Thymus (tissue), 11 donors: ENCODE measurements around the gene NT5C1A. TPM values are rescaled to one million over a fixed set of nuclear protein-coding genes. Genes with fewer than 3 reads are reported as not detected.

Source experiments
- DNase-seq, 9 donors: peaks; one replicate each; pipeline ENCODE4 v3.0.0-alpha.2; 2013; ENCODE audit warnings: low spot score in 9 of 9, low read depth in 6 of 9, missing footprints in 1 of 9
- H3K27ac ChIP-seq, 2 donors: one replicate each; pipeline ENCODE4 v1.5.1; 2013; ENCODE audit warnings: control low read depth in 1 of 2, low read depth in 1 of 2, low read length in 1 of 2, mild to moderate bottlenecking in 1 of 2, moderate library complexity in 1 of 2
- H3K27me3 ChIP-seq, 2 donors: one replicate each; pipeline ENCODE4 v1.5.1; 2013; ENCODE audit warnings: low read length in 1 of 2; ENCODE audit not compliant: control insufficient read depth in 2 of 2, insufficient read depth in 1 of 2
- H3K36me3 ChIP-seq, 2 donors: one replicate each; pipeline ENCODE4 v1.5.1; 2013; ENCODE audit warnings: low read length in 1 of 2, mild to moderate bottlenecking in 1 of 2, moderate library complexity in 1 of 2; ENCODE audit not compliant: control insufficient read depth in 2 of 2, insufficient read depth in 2 of 2
- H3K4me1 ChIP-seq, 2 donors: one replicate each; pipeline ENCODE4 v1.5.1; 2013; ENCODE audit warnings: low read length in 2 of 2; ENCODE audit not compliant: control insufficient read depth in 2 of 2, insufficient read depth in 2 of 2
- H3K4me3 ChIP-seq, 2 donors: one replicate each; pipeline ENCODE4 v1.5.1; 2013; ENCODE audit warnings: low read length in 2 of 2, control low read depth in 1 of 2, mild to moderate bottlenecking in 1 of 2
- H3K9me3 ChIP-seq, 2 donors: one replicate each; pipeline ENCODE4 v1.5.1; 2013; ENCODE audit warnings: low read length in 1 of 2, mild to moderate bottlenecking in 1 of 2; ENCODE audit not compliant: control insufficient read depth in 2 of 2, insufficient read depth in 1 of 2
- WGBS: extraction: QIAGEN DNeasy Blood & Tissue Kit; methylation state at CpG from one replicate; pipeline ENCODE4 v1.1.7; 2013; 5-methylcytosine and 5-hydroxymethylcytosine counted together
- polyA plus RNA-seq: library from polyadenylated mRNA; stranded (reverse); fragments of 200-250 nt; gene quantifications from one replicate; pipeline ENCODE4 v1.2.3, GENCODE V29; 2013
- total RNA-seq: library from RNA; stranded (reverse); fragments of 120-200 nt; gene quantifications from one replicate; pipeline ENCODE4 v1.2.4, GENCODE V29; 2013
- donor health status: healthy.

The NT5C1A gene
- total and polyA plus RNA-seq, 2 donors = 0.09 TPM; not detected in 1

- DNase-seq = no peak
- Histone ChIP-seq H3K4me3 (no peak overlapping the region), H3K27ac (no peak overlapping the region), H3K4me1 (no peaks in the 10 kb centered on the region), H3K36me3 (no peaks in the 10 kb centered on the region), H3K27me3 (peaks cover 0 to 15% of the 10 kb centered on the region in 2 donors), H3K9me3 (no peaks in the 10 kb centered on the region)
- WGBS = 92% methylated on average over 4 of the region's 4 CpGs
Observed at GRCh38 chr1:39617488-39618049, 54.3 kb downstream of the NT5C1A start.

- 71% methylated on average over 8 of the region's 8 CpGs for WGBS
- Histone ChIP-seq H3K4me1 (no peaks in the 10 kb centered on the region), H3K27ac (no peak overlapping the region), H3K9me3 (peaks cover 0 to 2% of the 10 kb centered on the region in 2 donors), H3K4me3 (no peak overlapping the region), H3K36me3 (no peaks in the 10 kb centered on the region), H3K27me3 (peaks cover 0 to 23% of the 10 kb centered on the region in 2 donors)
- no peak for DNase-seq
Observed at GRCh38 chr1:39615086-39615673, 56.7 kb downstream of the NT5C1A start.

DNA sequence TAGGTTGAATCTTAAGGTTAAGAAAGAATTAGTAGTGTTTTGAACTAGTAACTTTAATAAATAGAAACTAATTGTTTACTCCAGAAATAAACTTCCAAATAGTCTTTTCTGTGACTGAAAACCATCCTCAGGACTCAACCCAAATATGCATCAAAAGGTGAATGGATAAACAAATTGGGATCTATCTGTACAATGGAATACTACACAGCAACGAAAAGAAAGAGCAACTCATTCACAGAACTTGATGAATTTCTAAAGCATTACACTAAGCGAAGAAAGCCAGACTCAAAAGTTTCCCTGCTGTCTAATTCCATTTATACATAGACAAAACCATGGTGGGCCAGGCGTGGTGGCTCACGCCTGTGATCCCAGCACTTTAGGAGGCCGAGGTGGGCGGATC, 57.4 kb downstream of the NT5C1A start:
- Histone ChIP-seq H3K4me3 (no peak overlapping the region), H3K27me3 (peaks cover 0 to 30% of the 10 kb centered on the region in 2 donors), H3K9me3 (peaks cover 0 to 2% of the 10 kb centered on the region in 2 donors), H3K36me3 (no peaks in the 10 kb centered on the region), H3K27ac (no peak overlapping the region), H3K4me1 (peaks cover 0 to under 1% of the 10 kb centered on the region in 2 donors)
- WGBS = 95% methylated on average over 6 of the region's 6 CpGs
- DNase-seq = no peak

GRCh38 chr1:39613250-39613649, 58.7 kb downstream of the NT5C1A start:
- no peak for DNase-seq
- peaks cover 0 to 33% of the 10 kb centered on the region in 2 donors for H3K27me3 ChIP-seq
- no peaks in the 10 kb centered on the region for H3K36me3 ChIP-seq
- H3K9me3 ChIP-seq = peaks cover 0 to 2% of the 10 kb centered on the region in 2 donors
- H3K27ac ChIP-seq = no peak overlapping the region
- 96% methylated on average over 6 of the region's 6 CpGs for WGBS
- peaks cover 0 to 2% of the 10 kb centered on the region in 2 donors for H3K4me1 ChIP-seq
- no peak overlapping the region for H3K4me3 ChIP-seq

- WGBS = 38% methylated on average over 42 of the region's 42 CpGs
- DNase-seq = peak; percentile 8 to 81 (median 40)
- H3K36me3 ChIP-seq = no peaks in the 10 kb centered on the region
- peaks cover 0 to 27% of the 10 kb centered on the region in 2 donors for H3K27me3 ChIP-seq
- H3K4me3 ChIP-seq = no peak overlapping the region
- H3K4me1 ChIP-seq = peaks cover 0 to 2% of the 10 kb centered on the region in 2 donors
- H3K27ac ChIP-seq = no peak overlapping the region
- H3K9me3 ChIP-seq = peaks cover 0 to 2% of the 10 kb centered on the region in 2 donors
Observed at GRCh38 chr1:39609618-39610331, 62.1 kb downstream of the NT5C1A start.

Other genes with a start within 250 kb of the NT5C1A start
- gene BMP8A, start 180.5 kb downstream of the NT5C1A start, total RNA-seq = 2.0 TPM
- gene BMP8A, start 180.5 kb downstream of the NT5C1A start, polyA plus RNA-seq = 0.02 TPM
- 49.2 TPM for gene PABPC4, start 95.3 kb downstream of the NT5C1A start, total RNA-seq
- 122 TPM for gene PABPC4, start 95.3 kb downstream of the NT5C1A start, polyA plus RNA-seq
- 0.42 TPM for gene HEYL, start 32.5 kb downstream of the NT5C1A start, total RNA-seq
- 2.6 TPM for gene HEYL, start 32.5 kb downstream of the NT5C1A start, polyA plus RNA-seq
- gene HPCAL4, start 19.3 kb upstream of the NT5C1A start, total RNA-seq = 0.24 TPM
- gene HPCAL4, start 19.3 kb upstream of the NT5C1A start, polyA plus RNA-seq = 0.34 TPM
- 45.0 TPM for gene PPIE, start 66.8 kb upstream of the NT5C1A start, total RNA-seq
- gene PPIE, start 66.8 kb upstream of the NT5C1A start, polyA plus RNA-seq = 54.2 TPM
- gene OXCT2, start 99.2 kb upstream of the NT5C1A start, total RNA-seq = 2.6 TPM
- 1.6 TPM for gene OXCT2, start 99.2 kb upstream of the NT5C1A start, polyA plus RNA-seq
- 0.14 TPM for gene BMP8B, start 116.8 kb upstream of the NT5C1A start, total RNA-seq
- gene BMP8B, start 116.8 kb upstream of the NT5C1A start, polyA plus RNA-seq = 0.16 TPM
- 22.9 TPM for gene TRIT1, start 211.4 kb upstream of the NT5C1A start, total RNA-seq
- gene TRIT1, start 211.4 kb upstream of the NT5C1A start, polyA plus RNA-seq = 27.2 TPM
- 12.4 TPM for gene MYCL, start 229.8 kb upstream of the NT5C1A start, total RNA-seq
- gene MYCL, start 229.8 kb upstream of the NT5C1A start, polyA plus RNA-seq = 8.9 TPM